Adrenal gland (tissue), 5 donors: ENCODE measurements around the gene TJP3.

ENCODE experiments used
- CTCF ChIP-seq, 6 experiments: fragments of 450-650 bp in 4 of 6; fragments of 200-600 bp in 2 of 6; sonication (generic) in 1 of 6; IDR thresholded peaks; 1 replicate in 5 of 6; 2 replicates in 1 of 6; pipeline versions ENCODE4 v1.5.1 to v1.8.0; 2016 to 2021; ENCODE audit warnings: antibody characterized with exemption in 6 of 6, mild to moderate bottlenecking in 2 of 6, moderate library complexity in 1 of 6
- POLR2A ChIP-seq, 2 donors: fragments of 450-650 bp; IDR thresholded peaks; one replicate each; pipeline ENCODE4 v1.6.1; 2017; ENCODE audit warnings: antibody characterized with exemption in 2 of 2, mild to moderate bottlenecking in 2 of 2, moderate library complexity in 1 of 2
- donor health status: DM: no; HTN: no; CAD: no.

GRCh38 chr19:3775374-3775711, 67.2 kb downstream of the TJP3 start:
- TF ChIP-seq CTCF (IDR thresholded peaks at IDR 0.05) (no peak), POLR2A (IDR thresholded peaks at IDR 0.05) (no peak)
